Effector memory CD8-positive, alpha-beta T cell (primary cell): Measurements from ENCODE around the gene RPL36A.

Experiments used
- ATAC-seq: fragments of 150-1000 bp; cut with Tn5 transposase; replicated peaks from 2 replicates; pipeline ENCODE4 v1.10.0; 2021; ENCODE audit warnings: mild to moderate bottlenecking, moderate library complexity
- DNase-seq, 3 experiments: peaks; one replicate each; pipeline ENCODE4 v3.0.0; 2021
- H3K27ac Mint-ChIP-seq, 2 donors: one replicate each; pipeline ENCODE4 v1.8.0; 2022; ENCODE audit warnings: mild to moderate bottlenecking in 2 of 2, mixed read lengths in 2 of 2, moderate library complexity in 2 of 2
- H3K27me3 Mint-ChIP-seq, 2 donors: one replicate each; pipeline ENCODE4 v1.8.0; 2022; ENCODE audit warnings: mixed read lengths in 2 of 2
- H3K36me3 Mint-ChIP-seq: one replicate; pipeline ENCODE4 v1.8.0; 2022; ENCODE audit warnings: mild to moderate bottlenecking, moderate library complexity, mixed read lengths; ENCODE audit not compliant: insufficient read depth
- H3K4me1 Mint-ChIP-seq, 2 donors: one replicate each; pipeline ENCODE4 v1.8.0; 2022; ENCODE audit warnings: low read depth in 2 of 2, mixed read lengths in 2 of 2
- H3K4me3 Mint-ChIP-seq, 2 donors: one replicate each; pipeline ENCODE4 v1.8.0; 2022; ENCODE audit warnings: mild to moderate bottlenecking in 2 of 2, mixed read lengths in 2 of 2, moderate library complexity in 2 of 2
- H3K9me3 Mint-ChIP-seq, 2 donors: one replicate each; pipeline ENCODE4 v1.8.0; 2022; ENCODE audit warnings: mixed read lengths in 2 of 2

The RPL36A gene

DNA sequence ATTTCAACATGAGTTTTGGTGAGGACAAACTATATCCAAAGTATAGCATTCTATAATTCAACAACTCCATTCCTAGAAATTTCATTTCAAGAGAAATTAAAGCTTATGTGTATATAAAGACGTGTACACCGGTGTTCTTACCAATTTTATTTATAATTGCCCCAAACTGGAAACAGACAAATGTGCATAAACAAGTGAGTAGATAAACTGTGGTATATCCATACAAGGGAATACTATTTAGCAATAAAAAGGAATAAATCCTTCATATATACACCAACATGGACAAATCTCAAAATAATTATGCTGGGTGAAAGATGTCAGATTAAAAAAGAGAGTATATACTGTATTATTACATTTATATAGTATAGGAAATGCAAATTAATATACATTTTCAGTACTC lies 37.1 kb downstream of the RPL36A start:
- no peak for ATAC-seq
- no peaks in the 10 kb centered on the region for H3K27me3 Mint-ChIP-seq
- H3K27ac Mint-ChIP-seq, result no peak overlapping the region

DNA sequence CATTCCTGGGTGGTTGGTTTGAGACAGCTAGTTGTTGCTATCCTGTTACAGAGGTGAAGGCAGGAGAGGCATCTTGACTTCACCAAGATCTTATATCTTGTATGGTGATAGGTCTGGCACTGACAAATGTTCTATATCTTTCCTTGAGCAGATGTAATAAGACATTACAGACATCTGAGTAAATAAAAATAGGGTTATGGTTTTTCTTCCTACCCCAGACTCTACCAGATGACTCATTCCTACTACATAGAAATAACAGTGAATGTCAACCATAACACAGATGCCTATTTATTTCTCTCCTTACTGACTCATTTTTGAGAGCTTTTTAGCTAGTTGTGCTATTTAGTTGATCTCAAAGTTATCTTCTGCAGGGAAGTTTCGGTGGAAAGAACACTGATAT lies 39.1 kb downstream of the RPL36A start:
- DNase-seq, result no peak
- peaks cover 0 to 3% of the 10 kb centered on the region in 2 donors for H3K4me1 Mint-ChIP-seq
- no peak overlapping the region for H3K4me3 Mint-ChIP-seq
- H3K27ac Mint-ChIP-seq, result no peak overlapping the region
- ATAC-seq, result no peak
- H3K36me3 Mint-ChIP-seq, result peaks cover 4% of the 10 kb centered on the region
- H3K9me3 Mint-ChIP-seq, result no peaks in the 10 kb centered on the region
- H3K27me3 Mint-ChIP-seq, result no peaks in the 10 kb centered on the region

More for the DNA sequence above, 37.1 kb downstream of the RPL36A start:
- peaks cover 0 to 3% of the 10 kb centered on the region in 2 donors for H3K4me1 Mint-ChIP-seq
- H3K9me3 Mint-ChIP-seq, result no peaks in the 10 kb centered on the region
- no peak for DNase-seq
- H3K4me3 Mint-ChIP-seq, result no peak overlapping the region
- H3K36me3 Mint-ChIP-seq, result peaks cover 9% of the 10 kb centered on the region

DNA sequence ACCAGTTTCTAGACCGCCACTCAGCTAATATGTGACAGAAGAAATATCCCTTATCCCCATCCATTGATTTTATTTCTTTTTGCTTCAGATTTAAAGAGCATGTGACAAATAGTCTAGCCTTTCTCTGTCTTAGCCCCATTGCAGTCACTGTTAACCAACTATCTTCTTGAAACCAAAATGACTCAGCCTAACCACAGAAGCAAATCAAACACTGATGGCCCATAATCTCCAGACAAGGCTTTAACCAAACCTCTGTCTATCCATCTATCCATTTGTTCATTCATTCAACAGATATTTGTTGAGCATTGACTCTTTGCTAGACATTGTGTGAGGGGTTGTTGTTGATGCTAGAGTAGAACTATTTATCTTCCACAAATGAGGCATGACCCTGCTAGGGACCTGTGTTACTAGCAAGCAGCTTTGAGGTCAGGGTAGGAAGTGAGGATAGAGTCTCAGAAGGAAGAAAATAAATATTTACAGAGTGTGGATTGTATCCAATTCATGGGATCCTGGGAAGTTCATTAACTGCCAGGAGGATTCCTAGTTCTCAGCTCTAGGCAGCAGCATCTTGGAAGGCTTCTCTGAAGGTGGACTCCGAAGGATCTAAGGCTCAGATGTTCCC lies 39.8 kb downstream of the RPL36A start:
- no peak for DNase-seq
- no peak for ATAC-seq
- Mint-ChIP-seq H3K4me1 (peaks cover 0 to 3% of the 10 kb centered on the region in 2 donors), H3K27ac (no peak overlapping the region), H3K36me3 (peaks cover 3% of the 10 kb centered on the region), H3K27me3 (no peaks in the 10 kb centered on the region), H3K9me3 (no peaks in the 10 kb centered on the region), H3K4me3 (no peak overlapping the region)

GRCh38 chrX:101442085-101442484 lies 51.3 kb downstream of the RPL36A start:
- no peak for ATAC-seq
- Mint-ChIP-seq H3K4me1 (peaks cover 5 to 6% of the 10 kb centered on the region in 2 donors), H3K27ac (no peak overlapping the region), H3K36me3 (peaks cover 14% of the 10 kb centered on the region), H3K27me3 (no peaks in the 10 kb centered on the region), H3K4me3 (no peak overlapping the region), H3K9me3 (no peaks in the 10 kb centered on the region)
- no peak for DNase-seq
